Mucosa of descending colon (tissue), 3 donors: Measurements from ENCODE around the gene ETFBKMT. TPM values are rescaled to one million over a fixed set of nuclear protein-coding genes. Genes with fewer than 3 reads are reported as not detected.

Source experiments
- ATAC-seq: fragments of 200-7000 bp; cut with Tn5 transposase; one replicate; pipeline ENCODE4 v1.9.1; 2020; ENCODE audit warnings: mild to moderate bottlenecking, moderate library complexity
- DNase-seq, 3 donors: peaks; one replicate each; pipeline ENCODE4 v3.0.0-alpha.2; 2020
- H3K36me3 ChIP-seq: fragments of 200-600 bp; one replicate; pipeline ENCODE4 v1.8.0; 2021; ENCODE audit warnings: low read depth, mild to moderate bottlenecking
- H3K4me1 ChIP-seq: fragments of 200-600 bp; one replicate; pipeline ENCODE4 v1.8.0; 2021; ENCODE audit warnings: low read depth, mild to moderate bottlenecking
- H3K4me3 ChIP-seq: fragments of 200-600 bp; one replicate; pipeline ENCODE4 v1.8.0; 2021; ENCODE audit warnings: mild to moderate bottlenecking
- H3K9me3 ChIP-seq: fragments of 200-600 bp; one replicate; pipeline ENCODE4 v1.8.0; 2021; ENCODE audit warnings: mild to moderate bottlenecking
- CTCF ChIP-seq: fragments of 200-600 bp; IDR thresholded peaks from one replicate; pipeline ENCODE4 v1.8.0; 2022; ENCODE audit warnings: antibody characterized with exemption, mild to moderate bottlenecking
- intact Hi-C, 2 donors: fragments of 100-400 bp; cut with DNase I in 1 of 2; cut with micrococcal nuclease in 1 of 2; formaldehyde crosslinking; loops; one replicate each; pipeline versions ENCODE4 v1.11.0 to v1.11.1; 2022; cut with DNase I, micrococcal nuclease
- total RNA-seq, 3 donors: library from RNA; stranded (reverse); fragmentation: NEBNext Ultra II Directional in 2 of 3; extraction: Animal tissue kit (Norgen Biotek cat#: 25700) in 2 of 3; gene quantifications; one replicate each; pipeline versions ENCODE4 v1.2.1 to v1.2.4, GENCODE V29; 2021 to 2023
- donor health status: DM: no; HTN: no; CAD: no; lungs with moderate emphysema.
- donor health status: DM: no; HTN: no; CAD: no.
- donor health status: DM: no; HTN: yes; CAD: no.

Gene ETFBKMT
- total RNA-seq, 3 donors from 2014 or later, result 5.6 to 7.0 (median 6.1) TPM

GRCh38 chr12:31722580-31722979 lies 63.1 kb downstream of the ETFBKMT start:
- DNase-seq (no peak), ATAC-seq (no peak)
- no peak overlapping the region for H3K4me3 ChIP-seq
- no peak for TF ChIP-seq CTCF
- no peaks in the 10 kb centered on the region for H3K36me3 ChIP-seq
- H3K9me3 ChIP-seq, result no peaks in the 10 kb centered on the region
- intact Hi-C loops, result no loop called here
- no peaks in the 10 kb centered on the region for H3K4me1 ChIP-seq

Other genes starting within 250 kb of the ETFBKMT start
- gene DENND5B, start 68.6 kb upstream of the ETFBKMT start, total RNA-seq, result 10 to 100 TPM; 10.4 to 20.3 (median 12.8) TPM
- 1 to 10 TPM; 3.1 to 7.3 (median 3.2) TPM for gene AMN1, start 69.3 kb downstream of the ETFBKMT start, total RNA-seq